Measurements from ENCODE around the gene ADD2. TPM values are rescaled to one million over a fixed set of nuclear protein-coding genes. Genes with fewer than 3 reads are reported as not detected.

The ADD2 gene, protein sequence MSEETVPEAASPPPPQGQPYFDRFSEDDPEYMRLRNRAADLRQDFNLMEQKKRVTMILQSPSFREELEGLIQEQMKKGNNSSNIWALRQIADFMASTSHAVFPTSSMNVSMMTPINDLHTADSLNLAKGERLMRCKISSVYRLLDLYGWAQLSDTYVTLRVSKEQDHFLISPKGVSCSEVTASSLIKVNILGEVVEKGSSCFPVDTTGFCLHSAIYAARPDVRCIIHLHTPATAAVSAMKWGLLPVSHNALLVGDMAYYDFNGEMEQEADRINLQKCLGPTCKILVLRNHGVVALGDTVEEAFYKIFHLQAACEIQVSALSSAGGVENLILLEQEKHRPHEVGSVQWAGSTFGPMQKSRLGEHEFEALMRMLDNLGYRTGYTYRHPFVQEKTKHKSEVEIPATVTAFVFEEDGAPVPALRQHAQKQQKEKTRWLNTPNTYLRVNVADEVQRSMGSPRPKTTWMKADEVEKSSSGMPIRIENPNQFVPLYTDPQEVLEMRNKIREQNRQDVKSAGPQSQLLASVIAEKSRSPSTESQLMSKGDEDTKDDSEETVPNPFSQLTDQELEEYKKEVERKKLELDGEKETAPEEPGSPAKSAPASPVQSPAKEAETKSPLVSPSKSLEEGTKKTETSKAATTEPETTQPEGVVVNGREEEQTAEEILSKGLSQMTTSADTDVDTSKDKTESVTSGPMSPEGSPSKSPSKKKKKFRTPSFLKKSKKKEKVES
- total RNA-seq: 0.24 TPM in 1 of 2 replicates, not detected in the other

GRCh38 chr2:70767699-70768589 lies at the start of gene ADD2:
TSS of gene ADD2 (minus strand) at chr2:70768200. CDS start at chr2:70706408, 61,792 bp downstream.

DNA sequence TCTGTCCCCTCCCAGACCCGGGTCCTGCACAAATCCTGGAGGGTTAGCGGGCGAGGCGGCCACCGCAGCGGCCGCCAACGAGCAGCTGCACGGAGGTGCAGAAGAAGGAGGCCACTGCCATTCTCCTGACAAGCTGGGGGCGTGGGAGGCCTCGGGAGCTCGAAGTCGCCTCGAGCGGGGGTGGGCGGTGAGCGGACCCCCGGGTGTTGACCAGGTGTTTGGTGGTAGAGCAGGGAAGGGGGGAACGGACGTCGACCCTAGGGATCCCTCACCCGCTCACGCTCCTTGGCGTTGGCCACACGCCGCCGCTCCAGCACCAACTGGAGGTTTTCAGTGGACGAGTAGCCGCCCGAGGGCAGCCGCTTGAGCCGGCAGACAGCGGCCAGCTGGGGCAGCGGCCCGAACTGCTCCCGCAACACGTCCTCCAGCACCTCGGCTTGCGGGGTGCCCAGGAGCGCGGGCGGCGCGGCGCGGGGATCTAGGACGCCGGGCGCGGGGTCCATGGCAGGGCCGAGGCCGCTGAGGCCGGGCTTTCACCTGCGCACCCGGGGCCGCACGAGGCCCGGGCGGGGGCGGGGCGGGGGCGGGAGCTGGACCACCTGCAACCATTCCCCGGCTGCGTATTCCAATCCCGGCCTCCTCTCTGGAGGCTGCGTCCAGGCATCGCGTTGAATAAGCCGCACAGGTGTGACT lies 22.3 kb upstream of the ADD2 start, which contains the start of gene FIGLA:
TSS of gene FIGLA (minus strand) at position 508 of the 693 bp plus-strand sequence. CDS start at position 503, 5 bp downstream.

Other genes starting within 250 kb of the ADD2 start
- gene TGFA, start 214.4 kb downstream of the ADD2 start, total RNA-seq: 99.1 and 248 TPM in 2 replicates
- not detected in 2 replicates for gene FIGLA, start 22.4 kb upstream of the ADD2 start, total RNA-seq
- gene CLEC4F, start 52.4 kb upstream of the ADD2 start, total RNA-seq: not detected in 2 replicates
- gene CD207, start 67.6 kb upstream of the ADD2 start, total RNA-seq: not detected in 2 replicates
- gene VAX2, start 132.4 kb upstream of the ADD2 start, total RNA-seq: not detected in 2 replicates
- not detected in 2 replicates for gene ATP6V1B1, start 167.7 kb upstream of the ADD2 start, total RNA-seq
- gene ANKRD53, start 210.4 kb upstream of the ADD2 start, total RNA-seq: under 0.01 TPM in 1 of 2 replicates, not detected in the other
- gene TEX261, start 226.7 kb upstream of the ADD2 start, total RNA-seq: 15.4 and 16.4 TPM in 2 replicates